AG04450 (cell line): Measurements from ENCODE around the gene ZC3H10. TPM values are rescaled to one million over a fixed set of nuclear protein-coding genes. Genes with fewer than 3 reads are reported as not detected.

ENCODE experiments used
- CTCF ChIA-PET: fragments of 300-600, 350-600 bp; formaldehyde crosslinking; extraction: SDS; loops from one replicate; lab custom pipeline; 2022; ENCODE audit warnings: antibody characterized with exemption, inconsistent platforms; lab: Charles Lee
- POLR2A ChIA-PET: fragments of 350-600 bp; formaldehyde crosslinking; extraction: SDS; loops from one replicate; lab custom pipeline; 2021; ENCODE audit warnings: antibody characterized with exemption, inconsistent platforms; lab: Yijun Ruan, JAX
- DNase-seq: peaks from one replicate; pipeline ENCODE4 v3.0.0-alpha.2; 2011; ENCODE audit warnings: low read depth, low spot score
- H3K27ac ChIP-seq: one replicate; pipeline ENCODE4 v1.5.1; 2012; ENCODE audit warnings: low read depth, low read length, control low read depth
- H3K27me3 ChIP-seq: one replicate; pipeline ENCODE4 v1.6.0; 2012; ENCODE audit warnings: low read length; ENCODE audit not compliant: control insufficient read depth, insufficient read depth
- H3K4me3 ChIP-seq: 2 replicates; pipeline ENCODE4 v1.5.1; 2011; ENCODE audit warnings: mild to moderate bottlenecking, low read depth, low read length, control low read depth
- H3K9me3 ChIP-seq: 2 replicates; pipeline ENCODE4 v1.5.1; 2012; ENCODE audit warnings: low read length; ENCODE audit not compliant: control insufficient read depth, insufficient read depth
- CTCF ChIP-seq: IDR thresholded peaks from 2 replicates; pipeline ENCODE4 v1.5.1; 2011; ENCODE audit warnings: low read depth, low read length, control low read depth, inconsistent platforms
- polyA plus RNA-seq: library from polyadenylated mRNA; depleted of rRNA; stranded (reverse); fragments of >200 nt; gene quantifications from 2 replicates; pipeline ENCODE4 v1.2.3, GENCODE V29; 2011; rRNA removed

Gene ZC3H10
- polyA plus RNA-seq, 1 experiment, result 1.5 TPM

GRCh38 chr12:56164345-56164729 lies 46.3 kb downstream of the ZC3H10 start:
- DNase-seq, result no peak
- ChIA-PET POLR2A (interaction anchor here (0.7 to 1.7 kb wide), 4 partner anchors 37 to 289 kb away, joined by 3 to 4 read pairs (median 3); partner anchors contain the start of gene ESYT1), CTCF (interaction anchor here (1.8 kb wide), 1 partner anchor 13 kb away, joined by 4 read pairs; no protein-coding TSS in a partner anchor)
- no peaks in the 10 kb centered on the region for H3K9me3 ChIP-seq
- no peak overlapping the region for H3K4me3 ChIP-seq
- H3K27me3 ChIP-seq, result no peaks in the 10 kb centered on the region
- no peak for TF ChIP-seq CTCF
- H3K27ac ChIP-seq, result no peak overlapping the region

GRCh38 chr12:56165369-56165768 lies 47.3 kb downstream of the ZC3H10 start:
- no peak for DNase-seq
- Histone ChIP-seq H3K9me3 (no peaks in the 10 kb centered on the region), H3K27me3 (no peaks in the 10 kb centered on the region), H3K27ac (no peak overlapping the region), H3K4me3 (no peak overlapping the region)
- ChIA-PET CTCF (interaction anchor here (0.6 kb wide), 1 partner anchor 1618 kb away, joined by 3 read pairs; no protein-coding TSS in a partner anchor), POLR2A (interaction anchor here (0.8 to 1.0 kb wide), 5 partner anchors 37 to 47 kb away, joined by 3 to 5 read pairs (median 4); partner anchors contain the start of genes ESYT1 and ZC3H10)
- TF ChIP-seq CTCF, result no peak

GRCh38 chr12:56169229-56169759 lies 51.2 kb downstream of the ZC3H10 start:
- DNase-seq, result no peak
- ChIA-PET POLR2A (no interaction called here), CTCF (no interaction called here)
- no peak overlapping the region for H3K4me3 ChIP-seq
- no peak for TF ChIP-seq CTCF
- H3K27ac ChIP-seq, result no peak overlapping the region
- H3K9me3 ChIP-seq, result no peaks in the 10 kb centered on the region
- H3K27me3 ChIP-seq, result no peaks in the 10 kb centered on the region

- POLR2A ChIA-PET, result interaction anchor here (1.5 kb wide), 1 partner anchor 14 kb away, joined by 4 read pairs; the partner anchor contains the start of gene MYL6
- Histone ChIP-seq H3K4me3 (no peak overlapping the region), H3K27ac (no peak overlapping the region), H3K27me3 (no peaks in the 10 kb centered on the region), H3K9me3 (no peaks in the 10 kb centered on the region)
- CTCF ChIA-PET, result interaction anchor here (0.6 to 1.0 kb wide), 2 partner anchors 17 to 285 kb away, joined by 5 to 6 read pairs; partner anchors contain the start of gene SMARCC2
- no peak for TF ChIP-seq CTCF
- DNase-seq, result no peak
Observed at GRCh38 chr12:56172839-56173238, 54.8 kb downstream of the ZC3H10 start.

Other genes with a start within 250 kb of the ZC3H10 start
- gene PYM1, start 190.4 kb upstream of the ZC3H10 start, polyA plus RNA-seq, result 34.9 and 35.3 TPM in 2 replicates
- 53.6 and 59.7 TPM in 2 replicates for gene DGKA, start 187.1 kb upstream of the ZC3H10 start, polyA plus RNA-seq
- 1.6 and 2.2 TPM in 2 replicates for gene PMEL, start 152.2 kb upstream of the ZC3H10 start, polyA plus RNA-seq
- 30.6 and 38.8 TPM in 2 replicates for gene CDK2, start 151.4 kb upstream of the ZC3H10 start, polyA plus RNA-seq
- gene RAB5B, start 144.2 kb upstream of the ZC3H10 start, polyA plus RNA-seq, result 136 and 157 TPM in 2 replicates
- 21.0 and 22.8 TPM in 2 replicates for gene SUOX, start 121.0 kb upstream of the ZC3H10 start, polyA plus RNA-seq
- 3.9 and 4.7 TPM in 2 replicates for gene IKZF4, start 97.2 kb upstream of the ZC3H10 start, polyA plus RNA-seq
- 348 and 382 TPM in 2 replicates for gene RPS26, start 76.3 kb upstream of the ZC3H10 start, polyA plus RNA-seq
- 1.7 and 2.1 TPM in 2 replicates for gene ERBB3, start 38.1 kb upstream of the ZC3H10 start, polyA plus RNA-seq
- 169 and 223 TPM in 2 replicates for gene PA2G4, start 13.7 kb upstream of the ZC3H10 start, polyA plus RNA-seq
- gene RPL41, start 1.6 kb upstream of the ZC3H10 start, polyA plus RNA-seq, result 7,461 and 7,686 TPM in 2 replicates
- 127 and 140 TPM in 2 replicates for gene ESYT1, start 10.0 kb downstream of the ZC3H10 start, polyA plus RNA-seq
- gene MYL6B, start 34.3 kb downstream of the ZC3H10 start, polyA plus RNA-seq, result 118 and 124 TPM in 2 replicates
- 5,661 and 5,957 TPM in 2 replicates for gene MYL6, start 40.1 kb downstream of the ZC3H10 start, polyA plus RNA-seq
- gene SMARCC2, start 71.2 kb downstream of the ZC3H10 start, polyA plus RNA-seq, result 90.2 and 101 TPM in 2 replicates
- 97.2 and 123 TPM in 2 replicates for gene RNF41, start 103.7 kb downstream of the ZC3H10 start, polyA plus RNA-seq
- 46.9 and 52.5 TPM in 2 replicates for gene NABP2, start 106.1 kb downstream of the ZC3H10 start, polyA plus RNA-seq
- not detected in 2 replicates for gene SLC39A5, start 111.8 kb downstream of the ZC3H10 start, polyA plus RNA-seq
- 16.0 and 20.2 TPM in 2 replicates for gene ANKRD52, start 140.1 kb downstream of the ZC3H10 start, polyA plus RNA-seq
- 12.1 and 15.6 TPM in 2 replicates for gene COQ10A, start 148.7 kb downstream of the ZC3H10 start, polyA plus RNA-seq
- 167 and 173 TPM in 2 replicates for gene CS, start 182.1 kb downstream of the ZC3H10 start, polyA plus RNA-seq
- gene CNPY2, start 197.7 kb downstream of the ZC3H10 start, polyA plus RNA-seq, result 186 and 194 TPM in 2 replicates
- gene PAN2, start 215.7 kb downstream of the ZC3H10 start, polyA plus RNA-seq, result 18.5 and 22.2 TPM in 2 replicates
- gene IL23A, start 220.6 kb downstream of the ZC3H10 start, polyA plus RNA-seq, result 0.19 TPM in 1 of 2 replicates, not detected in the other
- 179 and 193 TPM in 2 replicates for gene STAT2, start 241.8 kb downstream of the ZC3H10 start, polyA plus RNA-seq
- gene APOF, start 244.6 kb downstream of the ZC3H10 start, polyA plus RNA-seq, result not detected in 2 replicates